ENCODE results near the gene ASB9. TPM values are rescaled to one million over a fixed set of nuclear protein-coding genes. Genes with fewer than 3 reads are reported as not detected.

ASB9 gene
- total and polyA plus RNA-seq, 7 donors = 0.12 to 1.3 (median 0.60) TPM; not detected in 1

DNA sequence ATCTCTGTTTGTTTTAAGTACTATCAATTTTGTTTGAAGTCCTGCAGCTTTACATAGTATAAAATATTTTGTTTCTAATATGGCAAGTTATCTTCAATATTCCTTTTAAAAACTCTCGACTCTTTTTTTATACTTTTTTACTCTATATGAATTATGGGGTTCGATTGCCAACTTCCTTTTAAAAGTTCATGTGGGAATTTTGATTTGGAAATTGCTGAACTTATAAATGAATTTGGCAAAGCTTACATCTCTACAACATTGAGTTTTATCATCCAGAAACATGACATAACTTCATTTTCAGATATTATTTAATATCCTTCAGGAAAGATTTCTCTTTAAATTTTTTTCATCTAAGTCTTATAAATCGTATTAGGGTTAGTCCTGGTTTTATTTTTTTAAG lies 60.8 kb downstream of the ASB9 start:
- H3K27ac ChIP-seq = no peak overlapping the region
- no peaks in the 10 kb centered on the region for H3K36me3 ChIP-seq (ENCODE audit: insufficient read depth in 1 of 2, low read depth in 1 of 2)
- no peaks in the 10 kb centered on the region for H3K4me1 ChIP-seq
- no peak for DNase-seq
- no peak overlapping the region for H3K4me3 ChIP-seq
- no peaks in the 10 kb centered on the region for H3K9me3 ChIP-seq
- TF ChIP-seq, protein P1, sequence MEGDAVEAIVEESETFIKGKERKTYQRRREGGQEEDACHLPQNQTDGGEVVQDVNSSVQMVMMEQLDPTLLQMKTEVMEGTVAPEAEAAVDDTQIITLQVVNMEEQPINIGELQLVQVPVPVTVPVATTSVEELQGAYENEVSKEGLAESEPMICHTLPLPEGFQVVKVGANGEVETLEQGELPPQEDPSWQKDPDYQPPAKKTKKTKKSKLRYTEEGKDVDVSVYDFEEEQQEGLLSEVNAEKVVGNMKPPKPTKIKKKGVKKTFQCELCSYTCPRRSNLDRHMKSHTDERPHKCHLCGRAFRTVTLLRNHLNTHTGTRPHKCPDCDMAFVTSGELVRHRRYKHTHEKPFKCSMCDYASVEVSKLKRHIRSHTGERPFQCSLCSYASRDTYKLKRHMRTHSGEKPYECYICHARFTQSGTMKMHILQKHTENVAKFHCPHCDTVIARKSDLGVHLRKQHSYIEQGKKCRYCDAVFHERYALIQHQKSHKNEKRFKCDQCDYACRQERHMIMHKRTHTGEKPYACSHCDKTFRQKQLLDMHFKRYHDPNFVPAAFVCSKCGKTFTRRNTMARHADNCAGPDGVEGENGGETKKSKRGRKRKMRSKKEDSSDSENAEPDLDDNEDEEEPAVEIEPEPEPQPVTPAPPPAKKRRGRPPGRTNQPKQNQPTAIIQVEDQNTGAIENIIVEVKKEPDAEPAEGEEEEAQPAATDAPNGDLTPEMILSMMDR (IDR thresholded peaks at IDR 0.05) = no peak
- WGBS, 3 donors = 71 to 84% (median 83%) methylated on average over 3 of the region's 3 CpGs
- intact Hi-C loops (cut with DNase I) = no loop called here
- ATAC-seq = no peak
- H3K27me3 ChIP-seq (ENCODE audit: insufficient read depth in 3 of 3, low read length in 2 of 3) = no peaks in the 10 kb centered on the region

DNA sequence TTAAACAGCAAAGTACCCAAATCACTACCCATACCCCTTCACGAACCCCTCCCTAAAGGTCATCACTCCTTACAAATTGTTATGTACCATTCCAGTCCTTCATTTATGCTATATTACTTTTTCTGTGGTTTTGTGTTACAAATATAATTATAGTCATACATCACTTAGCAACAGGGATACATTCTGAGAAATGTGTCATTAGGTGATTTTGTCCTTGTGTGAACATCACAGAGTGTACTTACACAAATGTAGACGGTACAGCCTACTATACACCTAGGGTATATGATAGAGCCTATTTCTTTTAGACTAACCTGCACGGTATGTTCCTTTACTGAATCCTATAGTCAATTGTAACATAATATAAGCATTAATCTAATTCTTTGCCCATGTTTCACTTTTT lies 61.9 kb downstream of the ASB9 start:
- intact Hi-C loops (cut with DNase I) = no loop called here
- TF ChIP-seq, protein P1 (IDR thresholded peaks at IDR 0.05) = no peak
- H3K4me3 ChIP-seq = no peak overlapping the region
- DNase-seq = no peak
- H3K4me1 ChIP-seq = no peaks in the 10 kb centered on the region
- WGBS, 3 donors = 80 to 92% (median 85%) methylated on average over 3 of the region's 3 CpGs
- no peak for ATAC-seq
- H3K27ac ChIP-seq = no peak overlapping the region
- H3K9me3 ChIP-seq = no peaks in the 10 kb centered on the region
- no peaks in the 10 kb centered on the region for H3K36me3 ChIP-seq (ENCODE audit: insufficient read depth in 1 of 2, low read depth in 1 of 2)
- H3K27me3 ChIP-seq (ENCODE audit: insufficient read depth in 3 of 3, low read length in 2 of 3) = no peaks in the 10 kb centered on the region

DNA sequence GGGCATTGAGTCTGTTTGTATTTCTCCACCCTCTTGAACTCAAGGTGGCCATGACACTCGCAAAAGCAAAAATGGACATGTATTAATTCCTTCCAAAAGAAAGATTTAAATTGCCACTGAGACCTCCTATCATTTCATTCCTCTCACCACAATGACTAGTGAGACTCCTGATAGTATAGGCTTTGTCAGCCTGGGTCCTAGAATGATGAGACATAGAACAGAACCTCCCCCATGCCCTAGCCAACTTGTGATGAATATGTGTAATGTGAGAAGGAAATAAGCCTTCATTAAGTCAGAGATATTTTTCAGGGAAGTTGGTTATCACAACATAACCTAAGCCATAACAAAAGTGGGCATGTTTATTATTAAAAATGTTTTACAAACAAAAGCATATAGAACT lies 62.5 kb downstream of the ASB9 start:
- ATAC-seq (no peak), DNase-seq (no peak)
- Histone ChIP-seq H3K4me3 (no peak overlapping the region), H3K4me1 (no peaks in the 10 kb centered on the region), H3K9me3 (no peaks in the 10 kb centered on the region), H3K27ac (no peak overlapping the region), H3K27me3 (ENCODE audit: insufficient read depth in 3 of 3, low read length in 2 of 3) (no peaks in the 10 kb centered on the region), H3K36me3 (ENCODE audit: insufficient read depth in 1 of 2, low read depth in 1 of 2) (no peaks in the 10 kb centered on the region)
- intact Hi-C loops (cut with DNase I) = no loop called here
- WGBS, 3 donors = 57 to 94% (median 80%) methylated on average over 1 of the region's 1 CpG
- TF ChIP-seq, protein P1 (IDR thresholded peaks at IDR 0.05) = no peak

DNA sequence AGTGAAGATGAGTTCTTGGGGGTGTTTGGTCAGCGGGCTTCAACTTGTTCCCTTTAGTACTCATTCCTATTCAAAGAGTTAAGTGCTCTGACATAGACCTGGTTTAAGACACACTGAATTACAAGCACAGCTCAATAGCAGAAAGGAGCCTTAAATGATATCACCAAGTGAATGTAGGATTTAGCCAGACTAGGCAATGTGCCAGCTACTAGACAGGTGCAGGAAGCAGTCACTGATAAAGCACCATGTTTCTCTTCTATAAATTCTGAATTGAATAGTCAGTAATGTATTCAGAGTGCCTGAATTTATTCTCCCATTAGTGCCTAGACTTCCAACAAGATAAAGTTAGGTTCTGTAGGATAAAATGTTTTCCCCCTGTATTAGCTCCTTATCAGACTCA lies 63.6 kb downstream of the ASB9 start:
- no peaks in the 10 kb centered on the region for H3K9me3 ChIP-seq
- whole genome bisulfite sequencing, 3 donors = 56 to 95% (median 90%) methylated on average over 1 of the region's 1 CpG
- ATAC-seq (no peak), DNase-seq (no peak)
- no peak overlapping the region for H3K4me3 ChIP-seq
- TF ChIP-seq, protein P1 (IDR thresholded peaks at IDR 0.05) = no peak
- no peaks in the 10 kb centered on the region for H3K36me3 ChIP-seq (ENCODE audit: insufficient read depth in 1 of 2, low read depth in 1 of 2)
- no peak overlapping the region for H3K27ac ChIP-seq
- intact Hi-C loops (cut with DNase I) = no loop called here
- no peaks in the 10 kb centered on the region for H3K27me3 ChIP-seq (ENCODE audit: insufficient read depth in 3 of 3, low read length in 2 of 3)
- H3K4me1 ChIP-seq = no peaks in the 10 kb centered on the region

DNA sequence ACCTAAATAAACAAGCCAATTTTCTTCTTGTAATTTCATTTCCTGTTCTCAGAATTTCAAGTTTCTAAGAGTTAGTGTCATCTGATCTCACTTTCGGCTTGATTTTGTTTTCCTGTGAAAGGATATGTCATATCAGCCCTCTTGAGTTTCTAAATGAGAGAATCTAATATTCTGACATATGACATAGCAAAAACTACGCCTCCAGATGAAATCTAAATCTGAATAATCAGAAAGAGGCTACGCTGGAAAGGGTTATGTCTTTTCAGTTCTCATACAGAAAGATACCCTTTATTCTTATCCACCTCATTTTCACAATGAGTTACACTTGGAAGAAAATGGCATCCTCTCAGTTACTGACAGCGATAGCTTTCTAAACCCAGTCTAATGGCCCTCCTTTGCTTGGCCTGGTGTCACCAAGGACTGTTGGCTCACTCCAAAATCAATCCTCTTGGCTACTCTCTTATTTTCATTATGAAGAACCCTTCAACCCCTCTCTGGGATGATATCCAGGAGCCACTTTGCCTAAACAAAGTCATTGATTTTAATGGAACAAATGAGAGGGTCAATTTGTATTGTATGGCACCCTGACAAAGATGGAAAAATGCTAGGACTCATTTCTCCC lies 65.6 kb downstream of the ASB9 start:
- H3K4me3 ChIP-seq = no peak overlapping the region
- DNase-seq = no peak
- no peak overlapping the region for H3K27ac ChIP-seq
- no peaks in the 10 kb centered on the region for H3K9me3 ChIP-seq
- intact Hi-C loops (cut with DNase I) = no loop called here
- no peaks in the 10 kb centered on the region for H3K36me3 ChIP-seq (ENCODE audit: insufficient read depth in 1 of 2, low read depth in 1 of 2)
- H3K27me3 ChIP-seq (ENCODE audit: insufficient read depth in 3 of 3, low read length in 2 of 3) = no peaks in the 10 kb centered on the region
- H3K4me1 ChIP-seq = no peaks in the 10 kb centered on the region
- no peak for ATAC-seq
- 73 to 85% (median 78%) methylated on average over 4 of the region's 4 CpGs for WGBS, 3 donors
- TF ChIP-seq, protein P1 (IDR thresholded peaks at IDR 0.05) = no peak
